GM13976 (cell line): Measurements from ENCODE around the gene FHAD1.

Experiments used
- DNase-seq: peaks from one replicate; pipeline ENCODE4 v3.0.0; 2012; ENCODE audit warnings: low spot score
- CTCF ChIP-seq: IDR thresholded peaks from 2 replicates; pipeline ENCODE4 v1.5.1; 2012; ENCODE audit warnings: borderline replicate concordance, mild to moderate bottlenecking; ENCODE audit not compliant: insufficient read depth; ENCODE audit errors: extremely low read depth, missing control alignments, control extremely low read depth
- in situ Hi-C: fragments of 300-500 bp; cut with MboI; formaldehyde crosslinking; loops from one replicate; pipeline ENCODE4 v1.12.0; 2022; ENCODE audit warnings: low sequenced_read_pairs, mixed read lengths, inconsistent platforms; ENCODE audit not compliant: unreplicated experiment

Gene FHAD1

DNA sequence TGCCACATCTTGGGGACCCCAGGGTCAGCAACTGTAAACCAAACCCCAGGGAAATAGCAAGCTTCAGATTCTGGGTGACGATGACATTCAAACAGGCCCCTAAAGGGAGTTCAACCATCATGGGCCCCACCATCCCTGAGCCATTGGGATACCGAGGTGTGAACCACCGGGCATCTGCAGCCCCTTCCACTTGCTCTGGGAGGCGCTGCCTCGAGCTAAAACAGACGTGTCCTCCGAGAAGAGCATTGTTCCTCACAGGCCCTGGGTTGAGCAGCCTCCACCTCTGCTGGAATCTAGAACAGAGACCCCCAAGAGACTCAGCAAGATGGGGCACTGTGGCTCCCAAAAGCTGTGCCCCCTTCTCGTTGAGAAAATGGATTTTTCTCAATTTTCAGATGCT is 143.6 kb downstream of the FHAD1 start:
- in situ Hi-C loops: no loop called here
- TF ChIP-seq CTCF: no peak
- DNase-seq: no peak

DNA sequence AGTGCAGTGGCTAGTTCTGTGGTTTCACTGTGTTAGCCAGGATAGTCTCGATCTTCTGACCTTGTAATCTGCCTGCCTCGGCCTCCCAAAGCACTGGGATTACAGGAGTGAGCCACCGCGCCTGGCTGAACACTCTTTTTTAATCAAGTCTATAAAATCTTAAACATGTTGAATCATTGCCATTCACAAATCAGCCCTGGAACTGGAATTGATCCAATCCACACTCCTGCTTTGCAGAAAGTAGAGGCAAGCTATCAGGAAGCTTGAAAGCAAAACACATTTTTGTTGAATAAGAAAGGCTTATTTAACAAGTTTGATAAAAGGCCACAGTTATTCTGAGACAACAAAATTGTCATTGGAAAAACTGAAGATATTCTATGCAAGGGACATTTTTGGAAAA is 144.3 kb downstream of the FHAD1 start:
- no peak for TF ChIP-seq CTCF
- DNase-seq: no peak
- in situ Hi-C loops: no loop called here

GRCh38 chr1:15393475-15394257 is 146.6 kb downstream of the FHAD1 start:
- in situ Hi-C loops: no loop called here
- TF ChIP-seq CTCF: no peak
- DNase-seq: no peak

- no peak for TF ChIP-seq CTCF
- no peak for DNase-seq
- in situ Hi-C loops: no loop called here
These were observed 147.3 kb downstream of the FHAD1 start for GRCh38 chr1:15394258-15394690.

GRCh38 chr1:15397236-15397635 is 150.2 kb downstream of the FHAD1 start:
- TF ChIP-seq CTCF: no peak
- in situ Hi-C loops: no loop called here
- no peak for DNase-seq

GRCh38 chr1:15399710-15400109 is 152.7 kb downstream of the FHAD1 start:
- no peak for DNase-seq
- TF ChIP-seq CTCF: no peak
- in situ Hi-C loops: no loop called here
